Gastroesophageal sphincter (tissue), 3 donors: Measurements from ENCODE around the gene KANTR.

Source experiments
- POLR2A ChIP-seq, 2 donors: fragments of 450-650 bp; IDR thresholded peaks; one replicate each; pipeline ENCODE4 v1.6.1; 2017; ENCODE audit warnings: antibody characterized with exemption in 2 of 2, mild to moderate bottlenecking in 2 of 2, moderate library complexity in 1 of 2
- TF ChIP-seq, protein P1 (sequence below), 4 experiments: fragments of 200-600 bp in 2 of 4; fragments of 450-650 bp in 2 of 4; sonication (generic) in 1 of 4; IDR thresholded peaks; one replicate each; pipeline ENCODE4 v1.5.1; 2017 to 2019; ENCODE audit warnings: antibody characterized with exemption in 4 of 4, mild to moderate bottlenecking in 2 of 4, moderate library complexity in 2 of 4

DNA sequence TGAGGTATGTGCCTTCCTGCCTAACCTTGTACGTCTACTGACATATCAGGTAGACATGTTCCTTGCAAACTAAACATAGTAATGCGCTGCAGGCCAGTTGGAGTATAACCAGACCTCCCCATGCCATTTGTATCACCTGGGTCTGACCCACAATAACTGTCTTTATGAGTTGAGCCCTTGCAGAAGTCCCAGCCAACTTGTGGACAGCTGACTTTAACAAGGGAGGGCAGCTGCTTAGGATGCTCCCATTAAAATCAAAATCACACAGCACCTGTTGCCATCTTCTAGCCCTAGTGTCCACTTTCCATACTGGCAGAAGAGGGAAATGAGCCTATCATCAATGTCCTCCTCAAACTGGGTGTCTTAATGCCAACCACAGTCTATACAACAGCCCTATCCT, 41.6 kb downstream of the KANTR start:
- TF ChIP-seq POLR2A (IDR thresholded peaks at IDR 0.05), result no peak
- TF ChIP-seq, protein P1, sequence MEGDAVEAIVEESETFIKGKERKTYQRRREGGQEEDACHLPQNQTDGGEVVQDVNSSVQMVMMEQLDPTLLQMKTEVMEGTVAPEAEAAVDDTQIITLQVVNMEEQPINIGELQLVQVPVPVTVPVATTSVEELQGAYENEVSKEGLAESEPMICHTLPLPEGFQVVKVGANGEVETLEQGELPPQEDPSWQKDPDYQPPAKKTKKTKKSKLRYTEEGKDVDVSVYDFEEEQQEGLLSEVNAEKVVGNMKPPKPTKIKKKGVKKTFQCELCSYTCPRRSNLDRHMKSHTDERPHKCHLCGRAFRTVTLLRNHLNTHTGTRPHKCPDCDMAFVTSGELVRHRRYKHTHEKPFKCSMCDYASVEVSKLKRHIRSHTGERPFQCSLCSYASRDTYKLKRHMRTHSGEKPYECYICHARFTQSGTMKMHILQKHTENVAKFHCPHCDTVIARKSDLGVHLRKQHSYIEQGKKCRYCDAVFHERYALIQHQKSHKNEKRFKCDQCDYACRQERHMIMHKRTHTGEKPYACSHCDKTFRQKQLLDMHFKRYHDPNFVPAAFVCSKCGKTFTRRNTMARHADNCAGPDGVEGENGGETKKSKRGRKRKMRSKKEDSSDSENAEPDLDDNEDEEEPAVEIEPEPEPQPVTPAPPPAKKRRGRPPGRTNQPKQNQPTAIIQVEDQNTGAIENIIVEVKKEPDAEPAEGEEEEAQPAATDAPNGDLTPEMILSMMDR (IDR thresholded peaks at IDR 0.05), result no peak
